SIG-M5 treated with dmso at 0.1 percent for 504 hours (cell line): ENCODE results near the gene SGCD.
"Not testable (repeated sequence)": the region's sequence is repeated elsewhere in the genome, so short reads cannot be mapped to it uniquely, and the experiment has no call there.

Experiments used
- DNase-seq: peaks from one replicate; lab custom pipeline; 2025; ENCODE audit not compliant: unreplicated experiment; lab: John Stamatoyannopoulos, UW

The SGCD gene

DNA sequence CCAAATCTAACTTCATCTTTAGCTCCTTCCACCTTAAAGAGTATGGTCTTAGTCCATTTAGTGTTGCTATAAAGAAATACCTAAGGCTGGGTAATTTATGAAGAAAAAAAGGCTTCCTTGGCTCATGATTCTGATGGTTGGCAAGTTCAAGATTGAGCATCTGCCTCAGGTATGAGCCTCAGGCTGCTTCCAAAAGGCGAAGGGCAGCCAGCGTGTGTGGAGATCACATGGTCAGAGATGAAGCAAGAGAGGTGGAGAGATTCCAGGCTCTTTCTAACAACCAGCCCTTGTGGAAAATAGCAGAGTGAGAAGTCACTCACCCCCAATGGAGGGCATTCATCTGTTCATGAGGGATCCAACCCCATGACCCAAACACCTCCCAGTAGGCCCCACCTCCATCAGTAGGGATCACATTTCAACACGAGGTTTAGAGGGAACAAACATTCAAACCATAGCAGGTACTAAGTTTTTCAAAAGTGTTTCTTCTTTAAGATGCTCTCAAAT, 225.9 kb downstream of the SGCD start:
- no peak for DNase-seq

DNA sequence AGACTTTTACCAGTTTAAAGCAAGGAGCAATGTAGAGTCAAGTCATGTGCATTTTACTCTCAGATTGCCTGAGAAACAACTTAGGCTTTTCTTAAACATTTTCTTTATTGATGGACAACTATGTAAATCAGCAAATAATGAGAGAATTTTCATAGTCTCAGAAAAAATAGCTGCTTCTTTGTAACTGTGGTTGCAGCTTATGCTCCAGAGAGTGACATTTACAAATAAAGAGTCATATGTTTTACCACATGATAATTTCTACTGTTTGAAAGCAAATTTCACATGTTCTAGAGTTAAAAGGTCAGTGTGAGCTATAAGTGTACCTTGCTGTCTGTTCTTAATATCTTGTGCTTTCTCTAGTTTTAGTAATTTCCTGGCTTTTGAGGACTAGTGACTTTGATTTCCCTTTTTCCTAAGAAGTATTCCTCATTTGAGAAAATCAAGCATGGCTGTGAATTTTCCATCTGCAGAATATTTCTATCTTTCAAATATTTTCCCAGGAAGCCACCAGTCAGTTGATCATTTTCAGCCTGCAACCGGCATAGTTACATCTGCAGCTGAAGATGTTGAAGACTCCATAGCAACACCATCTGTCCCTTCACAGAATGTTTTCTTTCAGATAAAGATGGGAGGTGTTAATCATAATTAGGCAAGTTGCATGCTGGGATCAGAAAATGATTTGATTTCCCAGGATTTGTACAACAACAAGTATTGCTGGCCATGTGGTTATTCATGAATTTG, 229.9 kb downstream of the SGCD start:
- DNase-seq = no peak

DNA sequence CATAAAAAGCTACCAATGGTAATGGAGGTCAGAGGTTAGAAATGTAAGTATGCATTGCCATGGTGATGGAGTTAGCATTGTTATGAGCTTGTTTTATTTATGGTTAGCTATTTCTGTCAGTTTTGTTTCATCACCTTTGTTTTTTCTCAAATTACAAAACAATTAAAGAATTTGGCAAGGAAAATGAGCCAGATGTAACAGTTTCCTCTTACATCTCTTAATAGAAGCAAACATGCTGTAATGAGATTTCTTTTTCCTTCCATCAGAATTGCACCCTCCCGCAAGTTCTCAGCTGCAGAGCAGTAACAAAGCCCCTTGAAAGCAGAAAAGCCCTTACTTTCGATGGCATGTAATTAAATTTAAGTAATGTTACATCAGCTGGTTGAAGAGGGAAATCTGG, 233.0 kb downstream of the SGCD start:
- no peak for DNase-seq

DNA sequence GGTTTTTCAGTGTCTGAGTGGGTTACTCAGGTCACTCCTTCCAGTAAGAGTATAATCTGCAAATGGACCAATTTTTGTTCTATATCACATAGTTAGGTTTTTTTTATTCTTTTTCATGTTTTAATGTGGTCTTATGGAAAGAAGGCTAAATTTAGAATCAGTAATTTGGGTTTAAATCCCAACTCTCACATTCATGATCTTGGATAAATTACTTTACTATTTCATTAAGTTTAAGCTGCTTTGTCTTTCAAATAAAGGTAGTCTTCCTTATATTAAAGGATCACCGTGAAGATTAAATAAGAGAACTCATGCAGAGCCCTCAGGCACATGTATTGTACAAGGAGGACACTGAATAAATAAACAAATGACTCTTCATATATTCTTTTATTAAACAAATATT, 234.7 kb downstream of the SGCD start:
- no peak for DNase-seq

DNA sequence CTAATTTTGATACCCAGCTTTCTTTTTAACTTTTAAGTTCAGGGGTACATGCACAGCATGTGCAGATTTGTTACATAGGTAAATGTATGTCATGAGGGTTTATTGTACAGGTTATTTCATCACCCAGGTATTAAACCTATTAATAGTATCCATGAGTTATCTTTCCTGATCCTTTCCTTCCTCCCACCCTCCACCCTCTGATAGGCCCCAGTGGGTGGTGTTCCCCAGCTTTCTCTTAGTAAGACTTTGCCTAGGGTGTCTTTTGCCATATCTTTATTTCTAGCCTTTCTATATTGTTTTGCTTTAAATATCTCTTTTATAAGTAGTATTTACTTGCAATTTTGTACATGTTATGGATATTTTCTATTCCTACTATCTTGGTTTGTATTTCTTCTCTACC, 243.7 kb downstream of the SGCD start:
- DNase-seq = no peak

DNA sequence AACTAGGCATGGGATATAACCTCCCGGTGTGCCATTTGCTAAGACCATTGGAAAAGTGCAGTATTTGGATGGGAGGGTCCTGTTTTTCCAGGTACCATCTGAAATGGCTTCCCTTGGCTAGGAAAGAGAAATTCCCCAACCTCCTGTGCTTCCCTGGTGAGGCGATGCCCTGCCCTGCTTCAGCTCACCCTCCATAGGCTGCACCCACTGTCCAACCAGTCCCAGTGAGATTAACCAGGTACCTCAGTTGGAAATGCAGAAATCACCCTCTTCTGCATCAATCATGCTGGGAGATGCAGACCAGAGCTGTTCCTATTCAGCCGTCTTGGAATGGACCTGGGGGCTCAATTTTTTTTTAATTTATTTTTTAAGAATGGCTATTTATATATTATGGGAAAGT, 254.8 kb downstream of the SGCD start:
- no peak for DNase-seq

DNA sequence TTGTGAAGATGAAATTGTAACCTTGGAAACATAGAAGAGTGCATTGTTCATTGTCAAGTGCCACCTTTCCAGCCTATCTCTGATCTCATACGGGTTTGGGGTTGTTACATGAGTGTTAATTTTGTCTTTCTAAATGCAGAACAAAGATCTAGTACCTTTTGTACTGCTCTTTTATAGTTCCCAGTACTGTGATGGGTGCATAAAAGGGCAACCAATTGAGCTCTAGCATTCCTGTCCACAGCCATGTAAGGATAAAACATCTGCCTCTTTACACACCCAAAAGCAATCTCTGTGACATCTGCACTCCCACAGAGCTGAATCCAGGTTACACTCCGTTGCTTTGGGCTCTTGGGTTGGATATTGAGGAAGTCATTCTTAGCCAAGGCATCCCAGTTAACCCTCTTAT, 255.2 kb downstream of the SGCD start:
- no peak for DNase-seq

DNA sequence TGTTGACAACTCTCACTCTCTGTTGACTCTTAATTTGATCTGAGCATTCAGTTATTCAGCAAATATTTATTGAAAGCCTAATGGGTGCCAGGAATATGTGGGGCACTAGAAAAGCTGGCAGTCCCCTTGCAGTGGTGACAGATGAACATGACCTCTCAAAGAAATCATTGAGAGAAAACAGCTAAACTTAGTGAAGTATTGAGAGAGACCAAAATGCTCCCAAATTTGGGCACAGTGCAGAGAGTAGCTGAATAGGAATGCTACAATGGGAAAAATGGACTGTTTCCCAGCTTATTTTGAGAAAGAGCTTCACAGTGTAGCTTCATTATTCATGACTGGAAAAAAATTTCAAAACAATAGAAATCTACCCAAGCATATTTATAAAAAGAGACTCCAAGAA, 257.9 kb downstream of the SGCD start:
- DNase-seq = no peak

DNA sequence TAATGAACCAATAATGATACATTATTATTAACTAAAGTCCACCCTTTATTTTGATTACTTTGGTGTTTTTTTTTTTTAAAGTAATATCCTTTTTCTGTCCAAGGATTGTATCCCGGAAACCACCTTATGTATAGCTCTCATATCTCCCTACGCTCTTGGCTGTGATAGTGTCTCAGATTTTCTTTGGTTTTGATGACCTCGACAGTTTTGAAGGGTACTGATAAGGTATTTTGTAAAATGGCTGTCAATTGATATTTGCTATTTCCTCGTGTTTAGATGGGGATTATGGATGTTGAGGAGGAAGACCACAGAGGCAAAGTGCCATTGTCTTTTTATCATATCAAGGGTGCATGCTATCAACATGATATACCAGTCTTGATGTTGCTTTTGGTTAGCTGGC, 259.0 kb downstream of the SGCD start:
- no peak for DNase-seq

DNA sequence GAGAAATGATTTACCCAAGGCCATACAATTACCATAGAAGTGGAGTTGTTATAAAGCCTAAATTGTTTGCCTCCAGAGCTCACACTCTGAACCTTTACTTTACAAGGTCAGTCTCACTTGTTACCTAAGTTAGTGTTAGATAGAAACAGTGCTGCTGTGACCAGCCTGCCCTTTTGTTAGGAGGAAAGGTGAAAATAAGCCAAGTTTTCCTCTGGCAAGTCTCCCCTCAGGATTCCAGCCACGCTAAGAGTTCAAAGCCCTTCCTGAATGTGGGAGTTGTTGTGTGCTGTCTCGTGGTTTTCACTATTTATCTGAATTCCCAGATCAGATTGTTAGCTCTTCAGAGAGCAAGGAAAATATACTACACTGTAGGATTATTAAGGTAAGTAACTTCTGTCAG, 260.0 kb downstream of the SGCD start:
- DNase-seq = no peak

DNA sequence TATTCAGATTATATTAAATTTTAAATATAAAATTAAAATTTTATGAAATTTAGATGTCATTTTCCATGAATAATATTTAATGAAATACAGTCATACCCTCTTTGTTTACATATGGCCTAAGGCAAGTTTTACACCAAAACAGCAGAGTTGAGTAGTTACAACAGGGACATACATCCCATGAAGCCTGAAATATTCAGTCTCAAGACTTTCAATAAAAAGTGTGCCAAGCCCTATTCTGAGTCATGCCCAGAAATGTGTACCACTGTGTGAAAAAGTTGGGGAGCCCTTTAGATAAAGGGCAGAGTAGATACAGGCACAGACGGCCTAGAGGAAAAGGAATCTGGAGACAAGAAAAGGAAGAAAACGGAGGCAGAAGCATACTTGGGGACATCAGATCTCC, 261.3 kb downstream of the SGCD start:
- DNase-seq = no peak

DNA sequence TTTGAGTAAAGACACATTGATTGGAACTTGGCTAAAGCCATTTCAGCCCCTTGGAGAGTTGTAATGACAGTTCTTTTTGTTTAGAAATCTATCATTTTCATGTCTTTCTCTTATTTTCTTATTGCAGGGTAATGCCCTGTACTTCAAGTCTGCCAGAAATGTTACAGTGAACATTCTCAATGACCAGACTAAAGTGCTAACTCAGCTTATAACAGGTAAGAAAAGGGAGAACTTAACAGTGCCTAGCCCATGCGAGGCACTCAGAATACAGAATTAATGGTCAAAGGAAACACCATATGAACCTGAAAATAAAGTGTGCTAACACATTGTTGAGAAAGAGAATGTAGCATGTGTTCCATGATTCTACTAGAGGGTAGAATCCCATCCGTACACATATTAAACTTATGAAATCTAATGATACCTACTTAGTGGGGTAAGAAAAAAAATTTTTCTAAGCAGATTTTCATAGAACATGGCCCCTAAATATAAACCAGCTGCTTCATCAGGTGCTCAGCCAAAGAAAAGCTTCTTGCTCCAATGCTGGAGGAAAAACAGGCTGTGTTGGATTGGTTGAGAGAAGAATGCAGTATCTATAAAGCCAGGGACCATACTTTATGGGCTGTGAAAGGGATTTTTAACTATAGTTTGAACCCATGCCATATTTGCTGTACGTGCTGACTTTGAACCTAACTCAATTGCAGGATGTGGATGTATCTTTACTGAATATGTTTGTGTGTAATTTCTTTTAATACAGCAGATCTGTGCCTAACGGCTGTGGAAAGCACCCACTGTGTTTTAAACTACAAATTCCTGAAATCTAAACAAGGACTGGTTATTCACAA, 262.4 kb downstream of the SGCD start:
- DNase-seq = no peak

DNA sequence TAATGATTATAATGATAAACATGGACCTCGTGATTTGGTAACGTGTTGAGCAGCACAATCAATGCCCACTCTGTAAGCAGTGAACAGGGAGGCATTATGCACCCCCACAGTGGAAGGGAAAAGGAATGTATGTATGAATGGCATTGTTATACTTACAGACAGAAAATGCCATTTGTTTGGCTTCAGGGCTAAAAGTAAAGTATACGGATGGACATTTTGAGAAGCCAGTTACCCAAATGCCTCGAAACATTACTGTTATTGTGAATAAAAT, 262.9 kb downstream of the SGCD start:
- DNase-seq = no peak

DNA sequence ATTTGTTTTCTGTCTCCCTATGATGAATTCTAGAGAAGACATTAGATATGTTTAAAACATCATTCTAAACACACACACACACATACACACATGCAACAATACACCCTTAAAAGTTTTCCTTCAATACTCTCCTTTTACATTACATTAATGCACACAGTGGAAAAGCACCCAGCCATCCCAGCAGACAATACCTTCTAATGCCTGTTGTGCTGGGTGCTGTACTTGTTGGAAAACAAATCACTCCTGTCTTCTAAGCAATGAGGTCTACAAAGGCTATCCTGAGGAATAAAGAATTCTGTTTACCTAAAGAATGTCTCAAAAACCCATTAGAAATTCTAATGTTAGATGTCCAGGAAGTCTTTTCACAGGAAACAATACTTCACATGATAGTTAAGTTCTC, 264.0 kb downstream of the SGCD start:
- DNase-seq = no peak

DNA sequence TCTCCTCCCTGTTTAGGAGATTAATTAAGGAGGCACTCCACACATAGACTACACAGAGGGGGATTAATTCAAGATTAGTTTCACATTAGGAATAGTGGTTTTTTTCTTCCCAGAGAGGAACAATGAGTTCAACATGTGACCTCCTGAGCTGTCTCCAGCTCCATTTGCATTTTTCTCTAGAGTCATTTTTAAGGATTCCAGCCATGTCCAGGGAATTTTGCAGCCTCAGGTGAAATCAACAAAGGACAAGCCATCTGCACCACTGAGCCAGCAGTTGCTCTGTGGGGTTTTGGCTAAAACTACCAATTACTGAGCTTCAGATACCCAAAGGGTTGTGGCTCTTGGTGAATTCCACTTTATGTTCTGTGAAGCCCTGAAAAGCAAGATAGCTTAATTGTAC, 264.7 kb downstream of the SGCD start:
- DNase-seq = no peak

DNA sequence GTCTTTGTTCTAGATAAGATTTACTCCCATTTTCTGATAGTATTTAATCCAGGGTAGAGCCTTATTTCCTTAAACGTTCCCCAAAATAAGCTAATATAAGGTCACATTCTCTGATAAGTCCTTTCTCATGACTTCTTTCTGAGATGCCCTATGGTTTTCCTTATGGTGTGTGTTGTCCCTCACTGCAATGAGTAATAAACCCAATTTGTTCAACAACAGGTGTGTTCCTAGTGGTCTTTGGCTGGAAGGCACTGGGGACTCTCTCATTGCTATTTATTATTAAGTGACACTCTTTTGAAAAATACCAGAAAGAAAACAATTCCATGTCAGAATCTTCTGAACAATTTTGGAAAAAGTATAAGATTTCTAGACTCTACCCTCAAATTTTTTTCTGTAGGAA, 266.6 kb downstream of the SGCD start:
- DNase-seq = no peak

DNA sequence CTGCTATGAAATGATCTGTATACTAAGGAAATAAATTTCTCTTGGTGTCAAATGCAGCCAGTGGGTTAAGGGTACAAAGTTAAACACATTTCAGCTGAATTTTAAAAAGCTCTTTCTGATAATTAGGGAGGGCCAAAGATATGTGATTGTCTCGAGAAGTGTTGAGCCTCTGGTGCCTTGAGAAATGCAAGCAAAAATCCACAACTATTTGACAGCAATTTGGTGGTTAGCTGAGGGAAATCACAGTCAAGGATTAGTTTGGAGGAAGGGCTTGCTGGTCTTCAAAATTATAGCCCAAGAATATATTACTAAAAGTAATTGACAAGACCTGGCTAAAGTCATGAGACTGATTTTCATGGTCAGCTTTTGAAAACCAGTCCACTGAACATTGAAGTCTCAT, 267.4 kb downstream of the SGCD start:
- DNase-seq = no peak

DNA sequence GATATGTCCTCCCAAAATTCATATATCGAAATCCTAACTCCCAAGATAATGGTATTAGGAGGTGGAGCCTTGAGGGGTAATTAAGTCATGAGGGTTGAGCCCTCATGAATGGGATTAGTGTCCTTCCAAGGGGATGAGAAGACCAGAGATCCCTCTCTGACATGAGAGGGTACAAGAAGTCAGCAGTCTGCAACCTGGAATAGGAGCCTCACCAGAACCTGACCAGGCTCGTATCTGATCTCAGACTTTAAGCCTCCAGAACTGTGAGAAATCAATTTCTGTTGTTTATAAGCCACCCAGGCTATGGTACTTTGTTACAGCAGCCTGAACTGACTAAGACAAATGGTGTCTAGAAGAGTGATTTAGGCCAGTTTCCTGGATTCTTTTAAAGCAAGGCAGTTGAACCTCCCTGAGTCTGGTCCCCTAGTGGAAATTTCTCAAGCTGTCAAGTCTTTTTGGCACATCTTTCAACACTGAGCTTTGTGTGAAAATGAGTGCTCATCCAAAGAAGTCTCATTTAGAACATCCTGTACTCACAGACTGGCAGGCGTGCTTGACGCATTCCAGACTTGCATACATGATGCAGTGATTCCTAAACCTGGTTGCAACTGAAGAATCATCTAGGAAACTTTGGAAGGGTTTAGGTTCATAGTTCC, 268.3 kb downstream of the SGCD start:
- no peak for DNase-seq

DNA sequence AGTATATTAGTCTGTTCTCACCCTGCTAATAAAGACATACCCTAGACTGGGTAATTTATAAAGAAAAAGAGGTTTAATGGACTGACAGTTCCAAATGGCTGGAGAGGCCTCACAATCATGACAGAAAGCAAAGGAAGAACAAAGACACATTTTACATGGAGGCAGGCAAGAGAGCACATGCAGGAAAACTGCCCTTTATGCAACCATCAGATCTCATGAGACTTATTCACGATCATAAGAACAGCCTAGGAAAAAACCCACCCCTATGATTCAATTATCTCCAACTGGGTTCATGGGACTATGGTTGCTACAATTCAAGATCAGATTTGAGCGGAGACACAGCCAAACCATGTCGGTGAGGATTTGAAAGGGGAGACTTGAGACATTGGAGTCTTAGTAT, 270.3 kb downstream of the SGCD start:
- DNase-seq = no peak

DNA sequence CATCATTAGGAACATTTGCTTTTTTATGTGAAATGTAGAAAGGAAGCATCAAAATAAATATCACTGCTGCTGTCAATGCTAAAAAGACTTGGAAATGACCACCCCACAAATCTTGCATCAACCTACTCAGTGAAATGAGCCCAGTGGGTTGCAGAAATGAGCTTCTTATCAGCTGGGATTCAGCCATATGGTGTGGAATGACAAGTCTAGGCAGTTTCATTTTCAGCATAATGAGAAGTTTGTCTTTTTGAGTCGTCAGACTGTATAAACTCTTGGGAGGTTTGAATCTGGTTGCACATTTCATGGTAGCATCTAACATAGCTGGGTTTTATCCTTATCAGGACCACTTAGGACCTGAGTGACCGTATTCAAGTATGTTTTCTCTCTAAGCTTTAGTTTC, 272.0 kb downstream of the SGCD start:
- no peak for DNase-seq

DNA sequence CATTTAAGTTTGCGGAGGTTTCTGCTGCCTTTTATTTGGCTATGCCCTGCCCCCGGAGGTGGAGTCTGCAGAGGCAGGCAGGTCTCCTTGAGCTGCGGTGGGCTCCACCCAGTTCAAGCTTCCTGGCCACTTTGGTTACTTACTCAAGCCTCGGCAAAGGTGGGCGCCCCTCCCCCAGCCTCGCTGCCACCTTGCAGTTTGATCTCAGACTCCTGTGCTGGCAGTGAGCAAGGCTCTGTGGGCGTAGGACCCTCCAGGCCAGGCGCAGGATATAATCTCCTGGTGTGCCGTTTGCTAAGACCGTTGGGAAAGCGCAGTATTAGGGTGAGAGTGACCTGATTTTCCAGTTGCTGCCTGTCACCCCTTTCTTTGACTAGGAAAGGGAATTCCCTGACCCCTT, 283.6 kb downstream of the SGCD start:
- DNase-seq = not testable (repeated sequence)

DNA sequence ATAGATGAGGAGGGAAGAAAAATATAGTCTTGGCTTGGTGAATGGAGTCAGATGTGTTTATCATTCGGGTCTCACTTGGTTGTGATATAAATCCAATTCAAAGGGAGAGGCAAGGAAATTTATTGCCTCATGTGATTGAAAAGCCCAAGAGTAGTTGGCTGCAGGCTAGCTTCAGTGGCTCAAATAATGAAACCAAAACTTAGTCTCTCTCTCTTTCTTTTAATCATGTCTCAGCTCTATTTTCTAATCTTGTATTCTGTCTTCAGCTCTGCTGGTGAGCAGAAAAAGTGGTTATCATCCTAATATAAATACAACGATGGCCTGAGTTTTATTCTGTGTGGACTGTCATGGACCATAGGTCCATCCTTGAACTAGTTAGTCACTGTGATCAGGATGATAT, 288.9 kb downstream of the SGCD start:
- no peak for DNase-seq
